ENCODE measurements around the gene INTS2.

- TF ChIP-seq CTCF (conservative IDR thresholded peaks at IDR 0.05; ENCODE audit: low read depth, low read length) (no peak), EZH2phosphoT487 (IDR thresholded peaks at IDR 0.05; ENCODE audit: borderline replicate concordance, low read length) (no peak), EZH2 (IDR thresholded peaks at IDR 0.05; ENCODE audit: low read length, unreplicated experiment) (no peak)
Observed at GRCh38 chr17:61822326-61823285, 105.2 kb downstream of the INTS2 start.
